Measurements from ENCODE around the gene SFXN4. TPM values are rescaled to one million over a fixed set of nuclear protein-coding genes. Genes with fewer than 3 reads are reported as not detected.
A peak's percentile ranks its signal among the peaks of the same experiment; 100 is the strongest.

The SFXN4 gene
- total and polyA plus RNA-seq, 2 of the 13 experiments (the other 11 are each of a cell fraction or from before 2014, with no cell fraction given): 47.7 to 64.9 TPM

- TF ChIP-seq HIVEP1 (CRISPR knock-in tag; IDR thresholded peaks at IDR 0.05) (no peak), CTCF (CRISPR knock-in tag; IDR thresholded peaks at IDR 0.05) (peak; percentile 88), ZNF224 (CRISPR knock-in tag; IDR thresholded peaks at IDR 0.05) (no peak), SKI (IDR thresholded peaks at IDR 0.05; ENCODE audit: partially characterized antibody) (no peak), SCMH1 (CRISPR knock-in tag; IDR thresholded peaks at IDR 0.05; ENCODE audit: borderline replicate concordance) (no peak), RFXANK (CRISPR knock-in tag; IDR thresholded peaks at IDR 0.05) (no peak), RNF219 (CRISPR knock-in tag; IDR thresholded peaks at IDR 0.05) (no peak), STAT6 (CRISPR knock-in tag; IDR thresholded peaks at IDR 0.05; ENCODE audit: borderline replicate concordance) (no peak), RFXAP (CRISPR knock-in tag; IDR thresholded peaks at IDR 0.05; ENCODE audit: borderline replicate concordance) (0 out of 2 replicates have a peak, but pooled peaks have one; percentile 26), ZBTB39 (CRISPR knock-in tag; IDR thresholded peaks at IDR 0.05) (no peak), BORCS8-MEF2B (CRISPR knock-in tag; IDR thresholded peaks at IDR 0.05) (no peak), ZNF839 (CRISPR knock-in tag; IDR thresholded peaks at IDR 0.05; ENCODE audit: borderline replicate concordance) (no peak), ZGPAT (CRISPR knock-in tag; IDR thresholded peaks at IDR 0.05) (0 out of 2 replicates have a peak, but pooled peaks have one; percentile 38), SP5 (CRISPR knock-in tag; IDR thresholded peaks at IDR 0.05; ENCODE audit: borderline replicate concordance, low read depth) (no peak)
Observed at GRCh38 chr10:119139464-119140067, 25.9 kb downstream of the SFXN4 start (continued).
